H1 (cell line): Measurements from ENCODE around the gene PSMB1. TPM values are rescaled to one million over a fixed set of nuclear protein-coding genes. Genes with fewer than 3 reads are reported as not detected.

Experiments used
- CTCF ChIA-PET: fragments of 300-600 bp; sonication (Branson Sonifier 250); formaldehyde crosslinking; loops from one replicate; lab custom pipeline; 2021; ENCODE audit not compliant: partially characterized antibody; lab: Charles Lee
- POLR2A ChIA-PET: fragments of 300-600 bp; sonication (Branson Sonifier 250); formaldehyde crosslinking; loops from one replicate; lab custom pipeline; 2021; ENCODE audit warnings: inconsistent platforms; ENCODE audit not compliant: partially characterized antibody; lab: Charles Lee
- DNase-seq, 2 experiments: peaks; one replicate each; pipeline versions ENCODE4 v3.0.0 to v3.0.0-alpha.2; 2010 to 2022; ENCODE audit warnings: low spot score in 2 of 2, low read depth in 1 of 2, mixed read lengths in 1 of 2
- FAIRE-seq: peaks from 2 replicates; lab custom pipeline; 2011; peaks lifted over from hg19 to GRCh38; lab: Jason Lieb, UNC
- H2AFZ ChIP-seq: 2 replicates; pipeline ENCODE4 v1.8.1; 2012; ENCODE audit warnings: low read length, inconsistent platforms
- H2AK5ac ChIP-seq: 2 replicates; pipeline ENCODE4 v1.6.1; 2013; ENCODE audit warnings: low read depth, low read length
- H2BK120ac ChIP-seq: replicated peaks from 2 replicates; pipeline ENCODE3; 2013; ENCODE audit warnings: low read depth, low read length, inconsistent platforms
- H2BK12ac ChIP-seq: 2 replicates; pipeline ENCODE4 v1.6.1; 2013; ENCODE audit warnings: low read depth, low read length
- H2BK15ac ChIP-seq: 2 replicates; pipeline ENCODE4 v1.6.1; 2013; ENCODE audit warnings: low read length
- H2BK20ac ChIP-seq: 2 replicates; pipeline ENCODE4 v1.6.1; 2013; ENCODE audit warnings: low read length
- H2BK5ac ChIP-seq: 2 replicates; pipeline ENCODE4 v1.6.1; 2013; ENCODE audit warnings: low read depth, low read length
- H3K14ac ChIP-seq: 2 replicates; pipeline ENCODE4 v1.6.1; 2013; ENCODE audit warnings: inconsistent platforms; ENCODE audit not compliant: insufficient read length
- H3K18ac ChIP-seq: 2 replicates; pipeline ENCODE4 v1.6.1; 2013; ENCODE audit warnings: low read length; ENCODE audit errors: extremely low read depth
- H3K23ac ChIP-seq: 2 replicates; pipeline ENCODE4 v1.6.1; 2013; ENCODE audit warnings: inconsistent platforms; ENCODE audit not compliant: insufficient read length
- H3K23me2 ChIP-seq: 2 replicates; pipeline ENCODE4 v1.6.1; 2013; ENCODE audit warnings: low read depth, low read length
- H3K27ac ChIP-seq: 2 replicates; pipeline ENCODE4 v1.6.1; 2011; ENCODE audit warnings: low read depth, low read length, inconsistent platforms
- H3K27me3 ChIP-seq, 4 experiments: replicated peaks in 1 of 4; 1 replicate in 1 of 4; 2 replicates in 3 of 4; pipeline versions ENCODE4 v1.6.1 to v1.8.1; 2011 to 2013; ENCODE audit warnings: low read length in 3 of 4, mild to moderate bottlenecking in 3 of 4, inconsistent platforms in 2 of 4, mixed read lengths in 2 of 4, moderate library complexity in 1 of 4; ENCODE audit not compliant: control insufficient read depth in 3 of 4, insufficient read depth in 3 of 4; ENCODE audit errors: extremely low read depth in 1 of 4
- H3K36me3 ChIP-seq, 4 experiments: 2 replicates each; pipeline versions ENCODE4 v1.6.1 to v1.8.1; 2011 to 2013; ENCODE audit warnings: mild to moderate bottlenecking in 4 of 4, low read length in 3 of 4, moderate library complexity in 2 of 4, control low read depth in 1 of 4, inconsistent platforms in 1 of 4; ENCODE audit not compliant: insufficient read depth in 4 of 4, control insufficient read depth in 2 of 4
- H3K4ac ChIP-seq: replicated peaks from 2 replicates; pipeline ENCODE3; 2013; ENCODE audit warnings: low read length, low read depth, mixed read lengths, inconsistent platforms; ENCODE audit not compliant: insufficient read length
- H3K4me1 ChIP-seq, 4 experiments: replicated peaks in 1 of 4; 1 replicate in 1 of 4; 2 replicates in 3 of 4; pipeline versions ENCODE4 v1.6.1 to v1.8.1; 2011 to 2013; ENCODE audit warnings: low read length in 3 of 4, inconsistent platforms in 2 of 4, mixed read lengths in 1 of 4; ENCODE audit not compliant: insufficient read depth in 4 of 4, control insufficient read depth in 3 of 4
- H3K4me2 ChIP-seq, 2 experiments: 2 replicates each; pipeline versions ENCODE4 v1.6.1 to v1.8.1; 2011 to 2013; ENCODE audit warnings: low read depth in 2 of 2, low read length in 2 of 2, control low read depth in 1 of 2, inconsistent platforms in 1 of 2, mild to moderate bottlenecking in 1 of 2; ENCODE audit not compliant: insufficient read depth in 1 of 2
- H3K4me3 ChIP-seq, 4 experiments: fragments of 200-600, 300-600 bp in 1 of 4; sonication (generic), shearing (Covaris generic), sonication (Bioruptor Twin) in 1 of 4; 2 replicates each; pipeline versions ENCODE4 v1.5.1 to v1.8.1; 2011 to 2016; ENCODE audit warnings: low read length in 4 of 4, low read depth in 3 of 4, control low read depth in 2 of 4, inconsistent platforms in 2 of 4, mild to moderate bottlenecking in 2 of 4, mixed read lengths in 1 of 4, moderate library complexity in 1 of 4; ENCODE audit not compliant: insufficient read depth in 2 of 4; ENCODE audit errors: extremely low read depth in 1 of 4
- H3K56ac ChIP-seq: replicated peaks from 2 replicates; pipeline ENCODE3; 2013; ENCODE audit warnings: low read depth, mild to moderate bottlenecking, mixed read lengths, low read length, inconsistent platforms; ENCODE audit not compliant: insufficient read length
- H3K79me1 ChIP-seq: 2 replicates; pipeline ENCODE4 v1.6.1; 2013; ENCODE audit warnings: low read depth, low read length, control low read depth
- H3K79me2 ChIP-seq, 2 experiments: 2 replicates each; pipeline versions ENCODE4 v1.6.1 to v1.8.1; 2012 to 2013; ENCODE audit warnings: low read length in 2 of 2, mild to moderate bottlenecking in 2 of 2, inconsistent platforms in 1 of 2; ENCODE audit not compliant: insufficient read depth in 2 of 2, control insufficient read depth in 1 of 2
- H3K9ac ChIP-seq, 4 experiments: replicated peaks in 1 of 4; 1 replicate in 1 of 4; 2 replicates in 3 of 4; pipeline versions ENCODE4 v1.6.1 to v1.8.1; 2011 to 2013; ENCODE audit warnings: low read depth in 3 of 4, low read length in 3 of 4, control low read depth in 2 of 4, mild to moderate bottlenecking in 2 of 4, moderate library complexity in 2 of 4, inconsistent platforms in 1 of 4; ENCODE audit errors: extremely low read depth in 1 of 4
- H3K9me3 ChIP-seq, 2 experiments: 2 replicates each; pipeline versions ENCODE4 v1.6.1 to v1.8.1; 2012 to 2013; ENCODE audit warnings: mild to moderate bottlenecking in 2 of 2, moderate library complexity in 2 of 2, control low read depth in 1 of 2, inconsistent platforms in 1 of 2, low read depth in 1 of 2, low read length in 1 of 2, mixed read lengths in 1 of 2; ENCODE audit not compliant: insufficient read depth in 2 of 2
- H4K20me1 ChIP-seq, 2 experiments: replicated peaks in 1 of 2; 2 replicates each; pipeline versions ENCODE3 to v1.8.1; 2011 to 2013; ENCODE audit warnings: inconsistent platforms in 2 of 2, low read length in 2 of 2, mild to moderate bottlenecking in 1 of 2; ENCODE audit not compliant: insufficient read depth in 2 of 2, control insufficient read depth in 1 of 2
- H4K5ac ChIP-seq: 2 replicates; pipeline ENCODE4 v1.6.1; 2013; ENCODE audit warnings: low read length, low read depth, mixed read lengths, inconsistent platforms; ENCODE audit not compliant: insufficient read length
- H4K8ac ChIP-seq: 2 replicates; pipeline ENCODE4 v1.8.0; 2013; ENCODE audit warnings: mild to moderate bottlenecking, moderate library complexity, low read length, inconsistent platforms; ENCODE audit not compliant: insufficient read depth; ENCODE audit errors: extremely low read depth
- H4K91ac ChIP-seq: replicated peaks from 2 replicates; pipeline ENCODE3; 2013; ENCODE audit warnings: low read length, mixed read lengths, inconsistent platforms; ENCODE audit not compliant: insufficient read length
- ATF2 ChIP-seq: IDR thresholded peaks from 2 replicates; pipeline ENCODE4 v1.6.1; 2012; ENCODE audit warnings: low read length, inconsistent platforms
- BACH1 ChIP-seq: IDR thresholded peaks from 2 replicates; pipeline ENCODE4 v1.6.1; 2012; ENCODE audit warnings: low read length, improper control_type of control experiment
- E2F6 ChIP-seq: IDR thresholded peaks from 2 replicates; pipeline ENCODE4 v1.6.1; 2012; ENCODE audit warnings: inconsistent platforms
- EZH2 ChIP-seq: fragments of 200-600 bp; sonication (generic); IDR thresholded peaks from 2 replicates; pipeline ENCODE4 v1.7.1; 2012; ENCODE audit warnings: low read depth, mild to moderate bottlenecking, moderate library complexity, low read length, inconsistent platforms; ENCODE audit not compliant: severe bottlenecking
- HDAC2 ChIP-seq, 2 experiments: fragments of 300-600 bp in 1 of 2; sonication (generic) in 1 of 2; IDR thresholded peaks; 2 replicates each; pipeline ENCODE4 v1.6.1; 2011 to 2012; ENCODE audit warnings: low read depth in 2 of 2, low read length in 2 of 2, mild to moderate bottlenecking in 2 of 2, moderate library complexity in 2 of 2, borderline replicate concordance in 1 of 2, inconsistent platforms in 1 of 2
- MAFK ChIP-seq: IDR thresholded peaks from 2 replicates; pipeline ENCODE4 v1.6.1; 2012; ENCODE audit warnings: low read depth, mild to moderate bottlenecking, improper control_type of control experiment, low read length
- MAX ChIP-seq: IDR thresholded peaks from 2 replicates; pipeline ENCODE4 v1.6.1; 2012; ENCODE audit warnings: inconsistent platforms
- RBBP5 ChIP-seq: IDR thresholded peaks from 2 replicates; pipeline ENCODE4 v1.7.1; 2012; ENCODE audit warnings: low read depth, mild to moderate bottlenecking, inconsistent platforms, low read length, moderate library complexity, borderline replicate concordance
- SIRT6 ChIP-seq: IDR thresholded peaks from one replicate; pipeline ENCODE4 v1.7.1; 2012; ENCODE audit warnings: low read length, inconsistent platforms
- WGBS, 2 experiments: shearing (Covaris generic) in 1 of 2; methylation state at CpG; one replicate each; pipeline versions ENCODE4 v1.1.6 to v1.1.7; 2013 to 2015; ENCODE audit warnings: low lambda C conversion rate in 2 of 2, mixed read lengths in 2 of 2, inconsistent platforms in 1 of 2, low coverage in 1 of 2, missing lambda C conversion rate in 1 of 2; ENCODE audit not compliant: insufficient replicate concordance in 2 of 2, insufficient coverage in 1 of 2, insufficient read length in 1 of 2; ENCODE audit errors: extremely low coverage in 1 of 2, missing lambda C conversion rate in 1 of 2; 5-methylcytosine and 5-hydroxymethylcytosine counted together
- polyA plus RNA-seq, 7 experiments: library from polyadenylated mRNA; depleted of rRNA in 3 of 7; stranded (reverse) in 5 of 7; unstranded in 2 of 7; fragments of >200 nt in 5 of 7; fragments of 200-250 nt in 2 of 7; gene quantifications; 1 replicate in 5 of 7; 2 replicates in 1 of 7; 4 replicates in 1 of 7; pipeline versions ENCODE4 v1.2.1 to v1.2.3, GENCODE V29; 2011 to 2013; ENCODE audit warnings: missing spikeins in 2 of 7, mixed read lengths in 2 of 7
- total RNA-seq: library from RNA; stranded (reverse); fragmentation: NEBNext Ultra II Directional; extraction: Animal tissue kit (Norgen Biotek cat#: 25700); gene quantifications from 2 replicates; pipeline ENCODE4 v1.2.1, GENCODE V29; 2021

PSMB1 gene
- total and polyA plus RNA-seq, 2 of the 8 experiments (the other 6 are each of a cell fraction or from before 2014, with no cell fraction given) = 237 to 609 TPM

- TF ChIP-seq BACH1 (no peak), HDAC2 (IDR thresholded peaks at IDR 0.05; ENCODE audit: borderline replicate concordance in 1 of 2, low read depth in 2 of 2, low read length in 2 of 2) (no peak), RBBP5 (no peak), EZH2 (no peak), ATF2 (no peak), MAFK (no peak), E2F6 (no peak), MAX (no peak), SIRT6 (no peak)
- 95% methylated on average over 3 of the region's 3 CpGs; no CpG with 5 or more reads in 1 of the 2 experiments for WGBS, 2 experiments
- POLR2A ChIA-PET = no interaction called here
- H2BK5ac ChIP-seq = no peak overlapping the region
- H4K91ac ChIP-seq = no peak overlapping the region
- H3K4me2 ChIP-seq = no peak overlapping the region
- H2BK120ac ChIP-seq = no peak overlapping the region
- peaks cover 0 to 13% (median 5%) of the 10 kb centered on the region in 4 experiments; a peak in 4 of 7 replicates for H3K4me1 ChIP-seq
- H2AFZ ChIP-seq = no peak overlapping the region
- H3K23me2 ChIP-seq = no peaks in the 10 kb centered on the region; the same call in 1 of the 2 replicates
- no peaks in the 10 kb centered on the region for H3K79me1 ChIP-seq
- no peak overlapping the region for H3K23ac ChIP-seq
- no peak overlapping the region; the same call in 1 of the 2 replicates for H2BK15ac ChIP-seq
- CTCF ChIA-PET = no interaction called here
- H2BK12ac ChIP-seq = no peak overlapping the region
- H3K4ac ChIP-seq = no peak overlapping the region
- H3K4me3 ChIP-seq = no peak overlapping the region
- H3K9me3 ChIP-seq = peaks cover 0 to 7% of the 10 kb centered on the region in 2 experiments; a peak in 2 of 4 replicates
- no peak overlapping the region for H3K56ac ChIP-seq
- FAIRE-seq (no peak), DNase-seq (no peak)
- H2AK5ac ChIP-seq = no peak overlapping the region
- H4K20me1 ChIP-seq = no peaks in the 10 kb centered on the region
- H3K27me3 ChIP-seq = no peaks in the 10 kb centered on the region; a peak in 1 of 7 replicates
- no peaks in the 10 kb centered on the region for H3K79me2 ChIP-seq
- H4K5ac ChIP-seq = no peak overlapping the region
- no peaks in the 10 kb centered on the region for H3K36me3 ChIP-seq
- H3K18ac ChIP-seq = no peak overlapping the region
- H4K8ac ChIP-seq = no peak overlapping the region
- H3K27ac ChIP-seq = no peak overlapping the region
- H2BK20ac ChIP-seq = no peak overlapping the region
- H3K14ac ChIP-seq = no peak overlapping the region
- no peak overlapping the region for H3K9ac ChIP-seq
Observed at GRCh38 chr6:170500955-170501590, 52.0 kb downstream of the PSMB1 start.
